Right kidney (tissue), 1 donor: ENCODE results near the gene RNF169.
"Not testable (repeated sequence)": the region's sequence is repeated elsewhere in the genome, so short reads cannot be mapped to it uniquely, and the experiment has no call there.

Source experiments
- DNase-seq: peaks from one replicate; pipeline ENCODE4 v3.0.0-alpha.2; 2016

Gene RNF169

DNA sequence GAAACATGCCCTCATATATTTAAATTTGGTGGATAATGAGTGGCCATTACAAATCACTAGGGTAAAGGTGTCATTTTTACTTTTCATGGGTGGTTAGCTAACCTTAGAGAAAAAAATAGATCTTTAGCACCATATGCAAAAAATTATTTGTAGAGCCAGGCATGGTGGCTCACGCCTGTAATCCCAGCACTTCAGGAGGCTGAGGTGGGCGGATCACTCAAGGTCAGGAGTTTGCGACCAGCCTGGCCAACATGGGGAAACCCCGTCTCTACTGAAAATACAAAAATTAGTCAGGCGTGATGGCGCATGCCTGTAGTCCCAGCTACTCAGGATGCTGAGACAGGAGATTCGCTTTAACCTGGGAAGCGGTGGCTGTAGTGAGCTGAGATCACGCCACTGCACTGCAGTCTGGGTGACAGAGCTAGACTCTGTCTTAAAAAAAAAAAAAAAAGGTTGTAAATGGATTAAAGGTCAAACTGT is 19.6 kb downstream of the RNF169 start:
- not testable (repeated sequence) for DNase-seq

DNA sequence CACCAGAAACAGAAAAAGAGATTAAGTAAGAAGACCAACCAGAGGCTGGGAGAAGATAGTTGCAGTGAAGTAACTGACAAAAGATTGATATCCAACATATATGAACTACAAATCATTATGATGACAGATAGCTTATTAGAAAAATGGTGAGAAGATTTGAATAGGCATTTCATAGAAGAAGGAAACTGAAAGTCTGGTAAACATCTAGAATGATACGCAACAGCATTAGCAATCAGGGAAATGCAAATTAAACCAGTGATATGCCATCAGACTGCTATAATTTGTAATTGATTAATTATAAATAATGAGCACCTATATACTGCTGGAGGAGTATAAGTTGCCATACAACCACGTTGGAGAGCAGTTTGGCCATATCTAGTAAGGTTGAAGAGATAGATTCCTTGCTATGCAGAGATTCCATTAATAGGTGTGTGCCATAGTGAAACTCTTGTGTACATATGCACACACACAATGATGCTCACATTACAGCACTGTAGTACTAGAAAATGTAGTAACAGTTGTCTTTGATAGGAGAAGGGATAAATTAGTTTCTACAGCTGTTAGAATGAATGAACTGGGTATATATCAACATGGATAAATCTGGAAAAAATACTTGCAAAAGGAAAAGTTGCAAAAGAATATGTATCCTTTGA is 20.5 kb downstream of the RNF169 start:
- no peak for DNase-seq

DNA sequence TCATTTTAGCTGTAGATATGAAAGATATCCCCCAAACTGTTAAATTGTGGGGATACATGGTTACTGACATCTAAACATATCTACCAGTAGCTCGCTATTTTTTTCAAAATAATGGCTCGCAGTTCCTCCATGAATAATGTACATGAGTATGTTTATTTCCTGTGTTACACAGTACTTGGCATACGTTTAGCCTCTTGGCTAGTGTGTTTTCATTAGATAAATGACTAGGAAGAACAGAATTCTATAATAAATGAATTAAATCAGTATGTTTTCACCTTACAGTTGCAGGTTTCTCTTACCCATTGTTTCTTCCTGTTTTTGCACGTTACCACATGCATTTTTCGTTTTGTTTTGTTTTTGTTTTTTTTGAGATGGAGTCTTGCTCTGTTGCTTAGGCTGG is 21.8 kb downstream of the RNF169 start:
- DNase-seq, result no peak

- no peak for DNase-seq
Observed at GRCh38 chr11:74771139-74771538, 22.5 kb downstream of the RNF169 start.

DNA sequence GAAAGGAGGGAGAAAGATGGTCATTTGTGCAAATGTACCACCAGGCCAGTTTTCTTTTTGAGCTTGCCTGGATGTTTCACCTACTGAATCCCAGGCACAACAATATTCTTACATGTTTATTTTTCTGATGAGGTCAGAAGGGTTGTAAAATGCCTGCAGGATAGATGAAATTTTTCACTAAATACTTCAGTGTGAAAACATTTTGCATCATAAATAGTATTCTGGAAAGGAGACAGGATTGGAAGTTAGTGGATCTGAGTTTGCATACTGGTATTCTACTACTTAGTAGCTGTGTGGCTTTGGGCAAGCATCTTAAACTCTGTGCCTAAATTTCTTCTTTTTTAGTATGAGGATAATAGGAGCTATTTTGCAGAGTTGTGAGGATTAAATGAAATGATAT is 24.8 kb downstream of the RNF169 start:
- no peak for DNase-seq

DNA sequence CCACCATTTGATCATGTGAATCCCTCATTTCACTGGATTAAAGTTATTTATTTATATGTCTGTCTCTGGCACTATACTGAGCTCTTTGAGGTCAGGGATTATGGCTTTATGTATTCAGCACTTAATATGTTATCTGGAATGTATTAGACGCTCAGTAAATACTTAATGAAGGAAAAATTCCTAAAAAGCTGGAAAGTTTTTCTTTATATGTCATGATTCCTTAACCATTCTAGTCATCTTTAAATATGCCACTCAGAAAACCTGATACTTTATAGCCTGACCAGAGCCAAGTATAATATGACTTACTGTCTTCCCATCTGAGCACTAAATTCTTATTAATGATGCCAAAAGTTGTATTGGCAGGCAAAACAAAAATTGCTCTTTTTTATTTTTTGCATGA is 27.1 kb downstream of the RNF169 start:
- no peak for DNase-seq

GRCh38 chr11:74776546-74776945 is 27.9 kb downstream of the RNF169 start:
- DNase-seq, result no peak

- DNase-seq, result no peak
Observed at GRCh38 chr11:74777038-74777437, 28.4 kb downstream of the RNF169 start.

GRCh38 chr11:74777877-74778276 is 29.2 kb downstream of the RNF169 start:
- DNase-seq, result no peak

GRCh38 chr11:74778581-74778980 is 29.9 kb downstream of the RNF169 start:
- DNase-seq, result no peak

DNA sequence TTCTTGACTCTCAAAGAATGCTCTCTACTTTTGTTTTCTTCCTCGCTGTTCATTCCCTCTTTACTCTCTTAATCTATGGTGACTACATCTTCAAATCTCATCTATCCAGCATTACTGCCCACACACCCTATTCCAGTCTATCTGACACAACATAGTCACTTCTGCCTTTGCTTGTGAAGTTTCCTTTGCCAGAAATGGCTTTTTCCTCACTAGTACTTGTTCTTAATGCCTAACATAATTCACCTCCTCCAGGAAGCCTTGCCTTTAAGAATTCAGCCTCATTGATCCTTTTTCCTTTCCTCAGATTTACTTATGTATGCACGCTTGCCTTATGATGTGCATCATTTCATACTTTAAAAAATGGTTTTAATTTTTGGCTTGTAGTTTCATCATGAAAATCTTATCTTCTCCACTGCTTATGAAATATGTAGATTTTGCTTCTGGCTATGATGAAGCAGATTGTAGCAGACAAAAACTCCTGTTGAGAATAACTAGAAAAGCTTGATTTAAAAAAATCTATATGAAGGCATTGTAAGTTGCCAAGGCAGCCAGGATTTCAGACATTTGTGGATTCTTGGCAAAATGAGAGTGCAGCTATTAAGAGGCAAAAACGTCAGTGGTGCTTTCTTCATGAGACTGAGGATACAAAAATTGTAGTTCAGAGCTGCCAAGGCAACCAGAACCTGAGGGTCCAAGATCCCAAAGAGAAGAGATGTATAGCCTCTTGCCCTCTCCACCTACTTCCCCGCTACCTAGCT is 31.8 kb downstream of the RNF169 start:
- DNase-seq, result no peak

- DNase-seq, result no peak
Observed at GRCh38 chr11:74783241-74783871, 34.7 kb downstream of the RNF169 start.

DNA sequence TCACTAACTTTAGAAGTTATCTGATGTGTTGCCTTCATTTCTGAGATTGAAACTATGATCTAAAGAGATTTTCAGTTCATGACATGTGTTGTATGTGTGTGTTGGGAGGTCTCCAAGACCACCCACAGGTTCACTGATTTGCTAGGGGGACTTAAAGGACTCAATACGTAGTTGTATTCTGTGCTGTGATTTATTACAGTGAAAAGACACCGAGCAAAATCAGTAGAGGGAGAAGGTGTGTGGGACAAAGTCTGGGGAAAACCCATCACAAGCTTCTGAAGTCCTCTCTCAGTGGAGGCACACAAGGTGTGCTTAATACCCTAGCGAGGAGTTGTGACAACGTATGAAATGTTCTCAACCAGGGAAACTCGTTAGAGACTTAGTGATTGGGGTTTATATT is 35.6 kb downstream of the RNF169 start:
- DNase-seq, result no peak

DNA sequence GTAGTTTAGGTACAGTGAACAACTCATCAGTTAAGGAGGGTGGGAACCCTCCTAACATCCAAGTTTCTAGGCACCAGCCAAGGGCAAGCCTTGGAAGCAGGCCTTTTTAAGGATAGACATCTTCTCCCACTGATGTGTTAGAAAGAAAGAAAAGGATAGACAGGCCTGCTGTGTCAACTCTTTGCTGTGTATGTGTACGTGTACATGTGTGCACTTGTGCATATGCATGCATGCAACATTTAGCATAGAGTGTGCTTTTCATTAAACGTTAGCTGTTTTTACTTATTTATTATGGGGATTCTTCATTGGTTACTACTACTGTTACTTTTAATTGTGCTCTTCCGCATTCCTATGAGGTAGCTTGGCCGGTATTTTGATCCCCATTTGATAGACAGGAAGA is 36.1 kb downstream of the RNF169 start:
- DNase-seq, result no peak

DNA sequence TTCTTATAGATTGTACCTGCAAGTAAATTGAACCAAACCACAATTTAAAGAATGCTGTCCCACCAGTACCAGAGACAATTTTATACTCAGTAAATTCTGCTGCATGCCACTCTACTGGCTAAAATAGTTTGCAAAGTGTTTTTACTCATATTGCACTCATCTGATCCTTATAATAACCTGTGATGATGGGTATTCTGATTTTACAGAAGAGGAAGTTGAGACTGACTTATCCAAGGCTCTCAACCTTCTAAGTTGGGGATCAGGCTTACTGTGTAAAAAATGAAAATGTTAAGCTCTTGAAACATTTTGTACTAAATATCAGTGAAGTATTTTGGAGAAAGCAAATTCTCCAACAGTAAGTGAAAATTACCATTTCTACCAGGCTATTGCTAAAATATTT is 37.9 kb downstream of the RNF169 start:
- DNase-seq, result no peak

GRCh38 chr11:74791333-74792100 is 42.9 kb downstream of the RNF169 start:
- no peak for DNase-seq

GRCh38 chr11:74806267-74806666 is 57.6 kb downstream of the RNF169 start:
- DNase-seq, result no peak

DNA sequence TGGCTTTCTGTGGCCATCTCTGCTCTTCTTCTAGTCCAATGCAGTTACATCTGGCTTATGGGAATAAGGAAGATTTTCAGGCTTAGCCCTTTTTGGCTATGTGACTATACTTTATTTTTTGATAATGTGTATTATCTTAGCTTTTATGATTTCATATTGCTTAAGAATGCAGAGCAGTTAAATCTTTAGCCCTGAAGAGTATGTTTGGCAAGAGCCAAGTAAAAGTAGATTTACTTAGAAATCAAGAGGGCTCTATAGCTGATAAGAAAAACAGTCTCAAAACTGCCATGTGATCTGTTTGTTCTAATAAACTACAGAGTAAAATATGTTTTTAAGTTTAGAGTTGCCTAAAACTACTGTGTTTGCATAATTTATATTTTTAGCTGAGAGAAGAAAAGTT is 61.2 kb downstream of the RNF169 start:
- no peak for DNase-seq

- DNase-seq, result no peak
Observed at GRCh38 chr11:74815966-74816365, 67.3 kb downstream of the RNF169 start.

DNA sequence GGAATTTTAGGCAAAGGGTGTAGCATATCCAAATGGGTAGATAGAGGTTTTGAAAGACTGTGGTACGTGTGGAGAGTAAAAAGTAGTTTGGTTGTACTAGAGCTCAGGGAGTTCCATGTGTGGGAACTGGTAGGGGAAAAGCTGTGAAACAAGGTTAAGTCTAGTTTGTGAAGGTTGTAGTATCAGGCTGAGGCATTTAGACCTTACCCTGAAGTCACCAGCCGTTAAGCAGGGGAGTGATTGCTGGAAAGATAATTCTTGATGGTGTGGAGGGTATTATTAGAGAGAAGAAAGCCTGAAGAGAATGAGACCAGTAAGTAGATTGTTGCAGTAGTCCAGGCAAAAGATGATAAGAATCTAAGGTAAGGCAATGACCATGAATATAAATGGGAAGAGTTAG is 68.0 kb downstream of the RNF169 start:
- DNase-seq, result no peak

- DNase-seq, result no peak
Observed at GRCh38 chr11:74818283-74818946, 69.8 kb downstream of the RNF169 start.

DNA sequence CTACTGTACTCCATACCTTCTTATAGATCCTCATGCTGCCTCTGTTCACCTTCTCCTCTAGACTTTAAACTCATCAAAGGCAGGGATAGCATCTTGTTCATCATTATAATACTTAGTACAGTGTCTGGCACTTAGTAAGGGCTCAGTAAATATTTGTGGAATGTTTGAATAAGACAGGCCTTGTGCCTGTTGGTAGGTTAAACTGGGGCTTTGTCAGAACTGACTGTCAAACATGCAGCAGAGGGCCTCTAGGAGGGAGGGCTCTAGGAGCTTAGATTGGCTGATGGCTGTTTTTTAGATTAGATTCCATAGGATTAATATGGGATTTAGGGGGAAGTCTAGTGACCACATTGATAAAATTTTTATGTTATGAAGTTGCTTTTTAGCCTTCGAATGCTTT is 70.8 kb downstream of the RNF169 start:
- no peak for DNase-seq
